ENCODE results near the gene BRAF.
"Not testable (repeated sequence)": the region's sequence is repeated elsewhere in the genome, so short reads cannot be mapped to it uniquely, and the experiment has no call there.

BRAF gene

DNA sequence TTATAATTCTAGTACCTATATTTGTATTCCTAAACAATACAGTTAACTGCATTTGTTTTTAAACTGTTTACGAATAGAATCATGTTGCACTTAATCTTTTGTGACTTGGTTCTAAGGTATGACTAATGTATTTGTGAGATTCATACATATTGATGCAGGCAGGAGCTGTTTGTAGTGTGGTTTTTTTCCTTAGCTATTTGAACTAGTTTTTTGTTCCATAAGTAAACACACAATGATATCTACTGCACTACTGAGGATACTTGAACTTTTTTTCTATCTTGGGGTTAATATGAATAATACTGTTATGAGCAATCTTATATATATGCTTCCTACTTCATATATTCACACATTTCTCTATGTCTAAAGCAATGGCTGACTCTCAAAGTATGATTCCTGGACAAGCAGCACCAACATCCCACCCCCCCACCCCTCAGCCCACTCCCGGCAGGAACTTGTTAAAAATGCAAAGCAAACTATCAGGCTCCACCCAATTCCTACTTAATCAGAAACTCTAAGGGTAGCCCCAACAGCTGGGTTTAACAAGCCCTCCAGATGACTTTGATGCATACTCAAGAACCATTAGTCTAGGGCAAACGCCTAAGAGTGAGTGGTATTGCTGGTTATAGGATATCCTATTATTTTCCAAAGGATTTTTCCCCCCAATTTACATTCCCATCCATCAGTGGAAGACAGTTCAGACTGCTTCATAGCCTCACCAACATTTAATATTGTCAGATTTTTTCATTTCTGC, 25.8 kb downstream of the BRAF start:
- Histone ChIP-seq H3K9ac (ENCODE audit: low read depth, low read length) (no peak overlapping the region), H3K36me3 (ENCODE audit: control insufficient read depth, insufficient read depth, low read length) (no peaks in the 10 kb centered on the region), H3K9me3 (ENCODE audit: control insufficient read depth, insufficient read depth, low read length) (no peaks in the 10 kb centered on the region), H3K27ac (ENCODE audit: low read depth, low read length) (no peak overlapping the region), H3K27me3 (ENCODE audit: control insufficient read depth, insufficient read depth, low read length) (no peaks in the 10 kb centered on the region), H3K4me1 (ENCODE audit: control insufficient read depth, insufficient read depth, low read length) (peaks cover 13% of the 10 kb centered on the region), H3K4me3 (ENCODE audit: low read depth, low read length) (no peak overlapping the region)

DNA sequence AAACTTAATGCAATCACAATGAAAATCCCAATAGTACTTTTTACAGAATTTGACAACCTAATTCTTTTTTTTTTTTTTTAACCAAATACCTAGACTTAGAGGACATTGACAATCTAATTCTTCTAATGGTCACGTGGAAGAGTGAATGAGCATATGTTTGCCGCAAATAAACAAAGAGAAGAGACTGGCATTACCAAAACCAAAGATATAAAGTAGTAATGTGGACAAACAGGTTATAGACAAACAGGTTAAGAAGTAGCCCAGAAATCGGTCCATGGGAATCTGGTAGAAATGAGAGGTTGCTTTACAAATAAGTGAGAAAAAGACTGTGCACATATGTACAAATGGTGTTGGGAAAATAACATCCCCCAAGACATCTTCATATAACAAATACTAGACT, 27.7 kb downstream of the BRAF start:
- H3K4me1 ChIP-seq (ENCODE audit: control insufficient read depth, insufficient read depth, low read length): peaks cover 13% of the 10 kb centered on the region
- no peaks in the 10 kb centered on the region for H3K9me3 ChIP-seq (ENCODE audit: control insufficient read depth, insufficient read depth, low read length)
- H3K36me3 ChIP-seq (ENCODE audit: control insufficient read depth, insufficient read depth, low read length): no peaks in the 10 kb centered on the region
- H3K27ac ChIP-seq (ENCODE audit: low read depth, low read length): no peak overlapping the region
- H3K27me3 ChIP-seq (ENCODE audit: control insufficient read depth, insufficient read depth, low read length): no peaks in the 10 kb centered on the region
- H3K9ac ChIP-seq (ENCODE audit: low read depth, low read length): no peak overlapping the region
- H3K4me3 ChIP-seq (ENCODE audit: low read depth, low read length): no peak overlapping the region

DNA sequence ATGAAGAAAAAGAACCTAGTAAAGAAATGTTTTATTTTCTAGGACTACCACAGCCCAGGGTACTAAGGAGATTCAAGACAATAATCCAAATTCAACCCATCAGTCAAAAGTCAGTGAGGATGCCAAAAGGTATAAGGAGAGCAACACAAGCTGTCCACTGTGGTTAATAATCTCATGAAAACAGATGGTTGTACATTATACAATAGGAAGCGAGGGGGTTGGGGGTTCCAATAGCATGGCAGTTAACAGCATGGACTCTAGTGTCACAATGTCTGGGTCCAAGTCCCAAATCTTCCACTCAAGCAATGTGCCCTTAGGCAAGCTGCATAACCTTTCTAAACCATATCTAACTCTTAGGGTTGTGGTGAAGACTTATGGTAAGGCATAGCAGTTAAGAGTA, 35.1 kb downstream of the BRAF start:
- no peak overlapping the region for H3K9ac ChIP-seq (ENCODE audit: low read depth, low read length)
- no peaks in the 10 kb centered on the region for H3K27me3 ChIP-seq (ENCODE audit: control insufficient read depth, insufficient read depth, low read length)
- H3K4me1 ChIP-seq (ENCODE audit: control insufficient read depth, insufficient read depth, low read length): no peaks in the 10 kb centered on the region
- no peak overlapping the region for H3K27ac ChIP-seq (ENCODE audit: low read depth, low read length)
- no peaks in the 10 kb centered on the region for H3K9me3 ChIP-seq (ENCODE audit: control insufficient read depth, insufficient read depth, low read length)
- H3K36me3 ChIP-seq (ENCODE audit: control insufficient read depth, insufficient read depth, low read length): no peaks in the 10 kb centered on the region
- no peak overlapping the region for H3K4me3 ChIP-seq (ENCODE audit: low read depth, low read length)

DNA sequence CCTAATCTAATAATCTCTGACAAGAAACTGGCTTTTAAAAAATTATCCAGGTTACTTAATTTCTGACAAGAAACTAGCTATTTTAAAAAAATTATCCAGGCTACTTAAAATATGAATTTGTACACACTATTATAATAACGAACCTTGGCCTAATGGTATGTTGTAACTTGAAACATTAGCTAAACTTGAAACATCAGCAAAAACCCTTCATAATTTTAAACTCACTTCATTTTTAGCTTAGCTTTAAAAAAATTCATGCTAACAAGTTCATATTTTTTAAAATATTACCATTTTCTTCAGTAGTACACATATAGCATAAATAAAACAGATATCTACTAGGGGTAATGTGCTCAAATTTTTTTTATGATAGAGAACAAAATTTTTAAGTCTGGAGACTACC, 35.6 kb downstream of the BRAF start:
- Histone ChIP-seq H3K9me3 (ENCODE audit: control insufficient read depth, insufficient read depth, low read length) (no peaks in the 10 kb centered on the region), H3K4me1 (ENCODE audit: control insufficient read depth, insufficient read depth, low read length) (no peaks in the 10 kb centered on the region), H3K9ac (ENCODE audit: low read depth, low read length) (no peak overlapping the region), H3K4me3 (ENCODE audit: low read depth, low read length) (no peak overlapping the region), H3K27ac (ENCODE audit: low read depth, low read length) (no peak overlapping the region), H3K36me3 (ENCODE audit: control insufficient read depth, insufficient read depth, low read length) (no peaks in the 10 kb centered on the region), H3K27me3 (ENCODE audit: control insufficient read depth, insufficient read depth, low read length) (no peaks in the 10 kb centered on the region)

DNA sequence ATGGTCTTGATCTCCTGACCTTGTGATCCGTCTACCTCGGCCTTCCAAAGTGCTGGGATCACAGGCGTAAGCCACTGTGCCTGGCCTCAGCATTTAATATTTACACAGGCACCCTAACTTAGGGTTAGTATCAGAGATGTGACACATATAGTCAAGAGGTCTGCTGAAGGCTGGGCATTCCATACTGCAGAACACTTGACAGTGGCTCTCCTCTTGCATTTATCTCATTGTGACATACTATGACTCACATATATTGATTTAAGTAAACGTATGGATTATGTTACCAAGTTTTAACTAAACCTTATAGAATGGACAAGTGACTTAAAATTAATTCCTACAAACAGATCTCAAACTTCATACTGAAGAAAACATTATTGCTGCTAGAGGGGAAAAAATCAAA, 36.6 kb downstream of the BRAF start:
- H3K9me3 ChIP-seq (ENCODE audit: control insufficient read depth, insufficient read depth, low read length): no peaks in the 10 kb centered on the region
- H3K4me1 ChIP-seq (ENCODE audit: control insufficient read depth, insufficient read depth, low read length): no peaks in the 10 kb centered on the region
- no peak overlapping the region for H3K27ac ChIP-seq (ENCODE audit: low read depth, low read length)
- H3K27me3 ChIP-seq (ENCODE audit: control insufficient read depth, insufficient read depth, low read length): no peaks in the 10 kb centered on the region
- no peak overlapping the region for H3K4me3 ChIP-seq (ENCODE audit: low read depth, low read length)
- H3K9ac ChIP-seq (ENCODE audit: low read depth, low read length): no peak overlapping the region
- no peaks in the 10 kb centered on the region for H3K36me3 ChIP-seq (ENCODE audit: control insufficient read depth, insufficient read depth, low read length)

DNA sequence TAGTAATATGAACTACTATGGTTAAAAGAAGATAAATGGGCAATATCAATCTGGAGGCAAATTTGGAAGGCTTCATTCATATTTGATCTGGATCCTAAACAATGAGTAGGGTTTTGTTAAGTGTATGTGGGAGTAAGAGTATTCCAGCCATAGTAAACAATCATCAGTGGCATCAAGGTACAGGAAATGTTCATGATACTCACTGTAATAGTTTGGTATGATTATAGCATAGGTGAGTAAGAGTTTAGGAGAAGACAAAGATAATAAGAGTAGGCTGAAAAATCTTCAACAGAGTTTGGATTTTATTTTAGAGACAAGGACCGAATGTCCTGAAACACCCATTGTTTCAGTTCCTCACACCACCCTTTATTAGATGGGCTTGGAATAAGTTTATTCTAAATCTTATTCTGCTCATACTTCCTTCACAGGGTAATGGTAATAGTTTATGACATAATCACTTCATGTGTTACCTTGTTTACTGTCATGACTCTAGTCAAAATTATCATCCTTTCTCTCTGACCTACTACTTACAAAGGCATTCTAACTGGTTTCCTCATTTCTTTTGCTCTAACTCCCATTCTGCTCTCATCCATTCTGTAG, 38.9 kb downstream of the BRAF start:
- Histone ChIP-seq H3K27me3 (ENCODE audit: control insufficient read depth, insufficient read depth, low read length) (no peaks in the 10 kb centered on the region), H3K4me1 (ENCODE audit: control insufficient read depth, insufficient read depth, low read length) (0 out of 2 replicates have a peak, but pooled peaks cover 3% of the 10 kb centered on the region), H3K27ac (ENCODE audit: low read depth, low read length) (no peak overlapping the region), H3K4me3 (ENCODE audit: low read depth, low read length) (no peak overlapping the region), H3K36me3 (ENCODE audit: control insufficient read depth, insufficient read depth, low read length) (no peaks in the 10 kb centered on the region), H3K9me3 (ENCODE audit: control insufficient read depth, insufficient read depth, low read length) (no peaks in the 10 kb centered on the region), H3K9ac (ENCODE audit: low read depth, low read length) (no peak overlapping the region)

DNA sequence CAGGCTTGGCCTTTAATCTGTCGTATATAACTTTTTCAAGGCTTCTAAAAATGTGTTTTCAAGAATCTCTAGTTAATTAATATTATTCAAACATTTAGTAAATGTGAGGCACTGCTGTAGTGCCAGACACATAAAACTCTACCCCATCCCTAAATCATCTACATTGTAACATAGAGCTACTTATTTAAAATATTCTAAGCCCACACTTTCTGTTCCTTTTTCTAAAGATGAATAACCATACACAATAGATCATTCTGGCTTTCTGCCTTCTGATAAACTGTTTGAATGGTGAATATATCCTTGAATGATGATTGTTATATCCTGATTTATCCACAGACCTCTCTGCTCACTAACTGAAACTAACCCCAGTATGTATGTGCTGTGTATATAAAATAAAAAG, 41.4 kb downstream of the BRAF start:
- H3K36me3 ChIP-seq (ENCODE audit: control insufficient read depth, insufficient read depth, low read length): no peaks in the 10 kb centered on the region
- H3K27ac ChIP-seq (ENCODE audit: low read depth, low read length): no peak overlapping the region
- H3K9me3 ChIP-seq (ENCODE audit: control insufficient read depth, insufficient read depth, low read length): no peaks in the 10 kb centered on the region
- H3K4me1 ChIP-seq (ENCODE audit: control insufficient read depth, insufficient read depth, low read length): 0 out of 2 replicates have a peak, but pooled peaks cover 3% of the 10 kb centered on the region
- no peak overlapping the region for H3K9ac ChIP-seq (ENCODE audit: low read depth, low read length)
- no peaks in the 10 kb centered on the region for H3K27me3 ChIP-seq (ENCODE audit: control insufficient read depth, insufficient read depth, low read length)
- no peak overlapping the region for H3K4me3 ChIP-seq (ENCODE audit: low read depth, low read length)

DNA sequence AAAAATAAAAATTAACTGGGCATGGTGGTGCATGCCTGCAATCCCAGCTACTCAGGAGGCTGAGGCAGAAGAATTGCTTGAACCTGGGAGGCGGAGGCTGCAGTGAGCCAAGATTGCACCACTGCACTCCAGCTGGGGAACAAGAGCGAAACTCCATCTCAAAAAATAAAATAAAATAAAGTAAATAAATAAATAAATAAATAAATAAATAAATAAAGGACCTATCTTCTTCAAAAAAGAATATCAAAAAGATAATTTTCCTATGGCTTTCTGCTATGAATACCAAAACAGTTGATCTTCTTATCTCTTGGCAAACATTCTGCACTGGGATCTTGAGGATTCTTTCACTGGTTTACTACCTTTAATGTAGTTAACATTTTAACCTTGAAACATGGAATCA, 41.9 kb downstream of the BRAF start:
- not testable (repeated sequence) for H3K9ac ChIP-seq (ENCODE audit: low read depth, low read length); H3K27me3 ChIP-seq (ENCODE audit: control insufficient read depth, insufficient read depth, low read length); H3K4me3 ChIP-seq (ENCODE audit: low read depth, low read length); H3K27ac ChIP-seq (ENCODE audit: low read depth, low read length); H3K4me1 ChIP-seq (ENCODE audit: control insufficient read depth, insufficient read depth, low read length); H3K36me3 ChIP-seq (ENCODE audit: control insufficient read depth, insufficient read depth, low read length); H3K9me3 ChIP-seq (ENCODE audit: control insufficient read depth, insufficient read depth, low read length)

DNA sequence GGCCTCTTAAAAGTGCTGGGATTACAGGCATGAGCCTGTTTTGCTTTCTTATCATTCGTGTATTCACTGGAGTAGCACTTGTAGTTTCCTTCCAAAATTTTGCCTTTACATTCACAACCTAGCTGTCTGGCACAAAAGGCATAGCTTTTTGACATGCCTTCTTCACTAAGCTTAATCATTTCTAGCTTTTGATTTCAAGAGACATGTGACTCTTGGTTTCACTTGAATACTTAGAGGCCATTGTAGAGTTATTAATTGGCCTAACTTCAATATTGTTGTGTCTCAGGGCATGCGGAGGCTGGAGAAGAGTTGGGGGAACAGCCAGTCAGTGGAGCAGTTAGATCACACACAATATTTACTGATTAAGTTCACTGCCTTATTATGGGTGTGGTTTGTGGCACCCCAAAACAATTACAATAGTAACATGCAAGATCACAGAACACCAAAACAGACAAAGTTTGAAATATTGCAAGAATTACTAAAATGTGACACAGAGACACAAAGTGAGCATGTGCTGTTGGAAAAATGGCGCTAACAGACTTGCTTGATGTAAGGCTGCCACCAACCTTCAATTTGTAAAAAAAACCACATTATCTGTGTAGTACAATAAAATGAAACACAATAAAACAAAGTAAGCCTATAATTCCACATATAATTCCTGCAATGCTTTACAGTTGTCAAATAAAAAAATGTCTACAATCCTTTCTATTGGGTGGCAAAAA, 43.1 kb downstream of the BRAF start:
- Histone ChIP-seq H3K27ac (ENCODE audit: low read depth, low read length) (no peak overlapping the region), H3K9ac (ENCODE audit: low read depth, low read length) (no peak overlapping the region), H3K4me3 (ENCODE audit: low read depth, low read length) (no peak overlapping the region), H3K4me1 (ENCODE audit: control insufficient read depth, insufficient read depth, low read length) (peaks cover 11% of the 10 kb centered on the region), H3K27me3 (ENCODE audit: control insufficient read depth, insufficient read depth, low read length) (no peaks in the 10 kb centered on the region), H3K9me3 (ENCODE audit: control insufficient read depth, insufficient read depth, low read length) (no peaks in the 10 kb centered on the region), H3K36me3 (ENCODE audit: control insufficient read depth, insufficient read depth, low read length) (no peaks in the 10 kb centered on the region)

DNA sequence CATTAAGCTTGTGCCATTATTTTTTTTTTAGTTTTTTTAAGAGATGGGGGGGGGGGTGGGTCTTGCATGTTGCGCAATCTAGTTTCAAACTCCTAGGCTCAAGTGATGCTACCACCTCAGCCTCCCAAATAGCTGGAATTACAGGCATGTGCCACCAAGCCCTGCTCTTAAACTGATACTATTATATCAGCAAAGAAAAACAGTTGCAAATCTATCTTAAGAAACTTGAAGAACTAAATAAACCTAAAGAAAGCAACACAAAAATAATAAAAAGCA, 47.5 kb downstream of the BRAF start:
- H3K36me3 ChIP-seq (ENCODE audit: control insufficient read depth, insufficient read depth, low read length): no peaks in the 10 kb centered on the region
- no peaks in the 10 kb centered on the region for H3K9me3 ChIP-seq (ENCODE audit: control insufficient read depth, insufficient read depth, low read length)
- H3K4me3 ChIP-seq (ENCODE audit: low read depth, low read length): no peak overlapping the region
- no peak overlapping the region for H3K9ac ChIP-seq (ENCODE audit: low read depth, low read length)
- H3K27me3 ChIP-seq (ENCODE audit: control insufficient read depth, insufficient read depth, low read length): no peaks in the 10 kb centered on the region
- H3K27ac ChIP-seq (ENCODE audit: low read depth, low read length): no peak overlapping the region
- peaks cover 19% of the 10 kb centered on the region for H3K4me1 ChIP-seq (ENCODE audit: control insufficient read depth, insufficient read depth, low read length)

DNA sequence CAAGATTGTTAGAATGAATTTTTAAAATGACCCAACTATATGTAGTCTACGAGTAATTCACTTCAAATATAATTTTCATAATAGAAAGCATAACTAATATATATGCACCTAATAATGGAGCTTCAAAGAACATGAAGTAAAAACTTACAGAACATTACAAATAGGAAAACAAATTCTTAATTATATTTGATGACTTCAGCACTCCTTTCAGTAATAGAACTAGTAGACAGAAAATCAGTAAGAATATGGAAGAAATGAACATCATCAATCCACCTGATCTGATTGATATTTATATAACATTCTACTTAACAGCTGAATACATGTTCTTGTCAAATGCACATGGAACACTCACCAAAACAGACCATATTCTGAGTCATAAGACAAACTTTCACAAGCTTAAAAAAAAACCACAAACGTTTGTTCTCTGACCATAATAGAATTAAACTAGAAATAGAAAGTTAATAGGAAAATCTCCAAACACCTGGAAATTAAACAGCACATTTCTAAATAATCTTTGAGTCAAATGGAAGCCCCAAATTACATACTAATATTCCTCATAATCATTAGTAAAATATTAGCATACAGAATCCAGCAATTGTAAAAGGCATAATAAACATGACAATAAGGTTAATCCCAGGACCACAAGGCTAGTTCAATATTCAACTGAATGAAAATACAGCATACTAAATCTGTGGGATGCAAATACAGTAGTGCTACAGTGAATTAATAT, 48.0 kb downstream of the BRAF start:
- H3K4me1 ChIP-seq (ENCODE audit: control insufficient read depth, insufficient read depth, low read length): peaks cover 19% of the 10 kb centered on the region
- no peak overlapping the region for H3K4me3 ChIP-seq (ENCODE audit: low read depth, low read length)
- H3K36me3 ChIP-seq (ENCODE audit: control insufficient read depth, insufficient read depth, low read length): no peaks in the 10 kb centered on the region
- H3K27ac ChIP-seq (ENCODE audit: low read depth, low read length): no peak overlapping the region
- no peak overlapping the region for H3K9ac ChIP-seq (ENCODE audit: low read depth, low read length)
- H3K27me3 ChIP-seq (ENCODE audit: control insufficient read depth, insufficient read depth, low read length): no peaks in the 10 kb centered on the region
- H3K9me3 ChIP-seq (ENCODE audit: control insufficient read depth, insufficient read depth, low read length): no peaks in the 10 kb centered on the region
